ENCODE results near the gene ANKRD62. TPM values are rescaled to one million over a fixed set of nuclear protein-coding genes. Genes with fewer than 3 reads are reported as not detected.

ANKRD62 gene
- total RNA-seq, 1 donor from 2014 or later: 0.17 TPM

DNA sequence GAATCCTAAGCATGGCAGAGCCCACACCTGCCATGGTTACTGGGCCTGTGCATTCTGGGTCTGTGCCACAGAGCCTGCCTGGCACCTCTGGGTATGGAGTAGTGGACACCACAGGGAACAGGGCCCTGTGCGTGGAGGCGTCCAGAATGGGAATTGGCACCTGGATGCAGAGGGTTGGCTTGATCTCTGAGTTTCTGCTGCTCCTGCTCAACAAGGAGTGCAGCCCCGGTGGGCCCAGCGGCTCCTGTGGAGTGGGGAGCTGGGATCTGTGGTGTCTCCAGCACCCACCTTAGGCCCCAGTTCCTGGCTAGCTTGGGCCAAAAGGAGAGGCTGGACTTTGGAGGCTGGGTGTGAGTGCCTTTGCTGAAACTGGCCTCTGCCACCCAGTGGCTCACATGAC lies 7.9 kb upstream of the ANKRD62 start:
- TF ChIP-seq, protein P1, sequence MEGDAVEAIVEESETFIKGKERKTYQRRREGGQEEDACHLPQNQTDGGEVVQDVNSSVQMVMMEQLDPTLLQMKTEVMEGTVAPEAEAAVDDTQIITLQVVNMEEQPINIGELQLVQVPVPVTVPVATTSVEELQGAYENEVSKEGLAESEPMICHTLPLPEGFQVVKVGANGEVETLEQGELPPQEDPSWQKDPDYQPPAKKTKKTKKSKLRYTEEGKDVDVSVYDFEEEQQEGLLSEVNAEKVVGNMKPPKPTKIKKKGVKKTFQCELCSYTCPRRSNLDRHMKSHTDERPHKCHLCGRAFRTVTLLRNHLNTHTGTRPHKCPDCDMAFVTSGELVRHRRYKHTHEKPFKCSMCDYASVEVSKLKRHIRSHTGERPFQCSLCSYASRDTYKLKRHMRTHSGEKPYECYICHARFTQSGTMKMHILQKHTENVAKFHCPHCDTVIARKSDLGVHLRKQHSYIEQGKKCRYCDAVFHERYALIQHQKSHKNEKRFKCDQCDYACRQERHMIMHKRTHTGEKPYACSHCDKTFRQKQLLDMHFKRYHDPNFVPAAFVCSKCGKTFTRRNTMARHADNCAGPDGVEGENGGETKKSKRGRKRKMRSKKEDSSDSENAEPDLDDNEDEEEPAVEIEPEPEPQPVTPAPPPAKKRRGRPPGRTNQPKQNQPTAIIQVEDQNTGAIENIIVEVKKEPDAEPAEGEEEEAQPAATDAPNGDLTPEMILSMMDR (IDR thresholded peaks at IDR 0.05; ENCODE audit: partially characterized antibody, unreplicated experiment): no peak
- peaks cover 11% of the 10 kb centered on the region for H3K9me3 Mint-ChIP-seq (ENCODE audit: unreplicated experiment)
- H3K4me1 Mint-ChIP-seq (ENCODE audit: low read depth, unreplicated experiment): no peaks in the 10 kb centered on the region
- no peak for DNase-seq
- no peak overlapping the region for H3K4me3 Mint-ChIP-seq (ENCODE audit: unreplicated experiment)
- no peak overlapping the region for H3K27ac Mint-ChIP-seq (ENCODE audit: unreplicated experiment)
- H3K36me3 Mint-ChIP-seq (ENCODE audit: unreplicated experiment): no peaks in the 10 kb centered on the region
- peaks cover 4% of the 10 kb centered on the region for H3K27me3 Mint-ChIP-seq (ENCODE audit: unreplicated experiment)

DNA sequence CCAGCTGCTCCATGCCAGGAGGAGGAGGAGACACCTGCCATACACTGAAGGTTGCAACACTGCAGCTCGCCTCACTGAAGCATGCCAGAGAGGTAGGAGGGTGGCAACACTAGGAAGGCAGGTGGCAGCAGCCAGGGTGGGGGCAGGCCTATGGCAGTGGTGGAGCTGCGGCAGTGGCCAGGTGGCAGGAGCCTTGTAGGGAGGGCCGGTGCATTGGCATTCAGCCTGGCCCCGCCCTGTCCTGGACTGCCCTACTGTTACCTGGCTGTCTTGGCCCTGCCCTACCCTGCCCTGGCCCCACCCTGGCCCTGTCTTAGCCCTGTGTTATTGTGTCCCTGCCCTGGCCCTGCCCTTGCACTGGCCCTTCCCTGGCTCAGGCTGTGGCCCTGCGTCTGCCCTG lies 7.4 kb upstream of the ANKRD62 start:
- H3K4me3 Mint-ChIP-seq (ENCODE audit: unreplicated experiment): no peak overlapping the region
- H3K9me3 Mint-ChIP-seq (ENCODE audit: unreplicated experiment): peaks cover 12% of the 10 kb centered on the region
- H3K4me1 Mint-ChIP-seq (ENCODE audit: low read depth, unreplicated experiment): no peaks in the 10 kb centered on the region
- no peak for DNase-seq
- H3K27me3 Mint-ChIP-seq (ENCODE audit: unreplicated experiment): peaks cover 4% of the 10 kb centered on the region
- H3K27ac Mint-ChIP-seq (ENCODE audit: unreplicated experiment): no peak overlapping the region
- no peaks in the 10 kb centered on the region for H3K36me3 Mint-ChIP-seq (ENCODE audit: unreplicated experiment)
- TF ChIP-seq, protein P1 (IDR thresholded peaks at IDR 0.05; ENCODE audit: partially characterized antibody, unreplicated experiment): no peak

DNA sequence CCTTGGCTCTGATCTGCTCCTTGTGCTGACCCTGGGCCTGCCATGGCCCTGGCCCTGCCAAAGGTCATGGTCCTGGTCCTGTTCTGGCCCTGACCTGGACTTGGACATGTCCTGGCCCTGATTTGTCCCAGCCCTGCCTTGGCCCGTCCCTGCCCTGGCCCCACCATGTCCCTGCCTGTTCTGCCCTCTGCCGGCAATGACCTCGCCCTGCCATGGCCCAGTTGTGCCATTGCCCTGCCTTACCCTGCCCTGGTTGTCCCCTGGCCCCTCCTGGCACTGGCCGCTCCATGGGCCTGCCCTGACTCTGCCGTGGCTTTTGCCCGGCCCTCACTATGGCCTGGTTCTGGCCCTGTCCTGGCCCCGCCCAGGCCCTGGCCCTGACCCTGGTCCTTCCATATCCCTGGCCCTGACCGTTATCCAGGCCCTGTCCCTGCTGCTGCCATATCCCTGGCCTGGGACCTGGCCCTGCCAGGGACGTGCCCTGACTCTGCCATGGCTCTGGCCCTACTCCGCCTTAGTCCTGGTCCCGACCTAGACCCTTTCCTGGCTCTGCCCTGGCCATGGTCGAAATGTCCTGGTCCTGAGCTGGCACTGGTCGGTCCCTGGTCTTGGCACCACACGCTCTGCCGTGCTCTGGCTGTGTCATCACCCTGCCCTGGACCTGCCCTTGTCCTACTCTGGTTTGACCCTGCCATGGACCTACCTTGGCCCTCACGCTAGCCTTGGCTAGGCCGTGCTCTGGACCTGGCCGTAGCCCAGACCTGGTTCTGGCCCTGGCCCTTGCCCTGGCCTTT lies 6.8 kb upstream of the ANKRD62 start:
- Mint-ChIP-seq H3K4me1 (ENCODE audit: low read depth, unreplicated experiment) (no peaks in the 10 kb centered on the region), H3K4me3 (ENCODE audit: unreplicated experiment) (no peak overlapping the region), H3K36me3 (ENCODE audit: unreplicated experiment) (no peaks in the 10 kb centered on the region), H3K27me3 (ENCODE audit: unreplicated experiment) (peaks cover 4% of the 10 kb centered on the region), H3K9me3 (ENCODE audit: unreplicated experiment) (peaks cover 12% of the 10 kb centered on the region), H3K27ac (ENCODE audit: unreplicated experiment) (no peak overlapping the region)
- DNase-seq: no peak
- TF ChIP-seq, protein P1 (IDR thresholded peaks at IDR 0.05; ENCODE audit: partially characterized antibody, unreplicated experiment): no peak

DNA sequence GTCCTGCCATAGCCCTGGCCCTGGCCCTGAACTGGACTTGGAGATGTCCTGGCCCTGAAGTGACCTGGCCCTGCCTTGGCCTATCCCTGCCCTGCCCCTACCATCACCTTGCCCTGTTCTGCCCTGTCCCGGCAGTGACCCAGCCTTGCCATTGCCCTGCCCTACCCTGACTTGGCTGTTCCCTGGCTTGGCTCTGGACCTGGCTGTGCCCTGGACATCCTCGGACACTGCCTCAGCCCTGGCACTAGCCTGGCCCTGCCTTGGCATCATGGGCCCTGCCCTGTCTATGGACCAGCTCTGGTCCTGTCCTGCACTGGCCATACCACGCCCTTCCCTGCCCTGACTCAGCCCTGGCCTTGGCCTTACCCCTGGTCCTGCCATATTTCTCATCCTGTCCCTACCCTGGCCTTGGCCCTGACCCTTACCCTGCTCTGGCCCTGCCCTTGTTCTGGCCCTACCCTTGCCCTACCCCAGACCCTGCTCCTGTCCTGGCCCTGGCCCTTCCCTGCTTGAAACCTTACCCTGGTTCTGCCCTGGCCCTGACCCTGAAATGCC lies 6.1 kb upstream of the ANKRD62 start:
- TF ChIP-seq, protein P1 (IDR thresholded peaks at IDR 0.05; ENCODE audit: partially characterized antibody, unreplicated experiment): no peak
- H3K27ac Mint-ChIP-seq (ENCODE audit: unreplicated experiment): no peak overlapping the region
- no peaks in the 10 kb centered on the region for H3K36me3 Mint-ChIP-seq (ENCODE audit: unreplicated experiment)
- no peak for DNase-seq
- H3K4me1 Mint-ChIP-seq (ENCODE audit: low read depth, unreplicated experiment): no peaks in the 10 kb centered on the region
- peaks cover 4% of the 10 kb centered on the region for H3K27me3 Mint-ChIP-seq (ENCODE audit: unreplicated experiment)
- peaks cover 12% of the 10 kb centered on the region for H3K9me3 Mint-ChIP-seq (ENCODE audit: unreplicated experiment)
- no peak overlapping the region for H3K4me3 Mint-ChIP-seq (ENCODE audit: unreplicated experiment)

DNA sequence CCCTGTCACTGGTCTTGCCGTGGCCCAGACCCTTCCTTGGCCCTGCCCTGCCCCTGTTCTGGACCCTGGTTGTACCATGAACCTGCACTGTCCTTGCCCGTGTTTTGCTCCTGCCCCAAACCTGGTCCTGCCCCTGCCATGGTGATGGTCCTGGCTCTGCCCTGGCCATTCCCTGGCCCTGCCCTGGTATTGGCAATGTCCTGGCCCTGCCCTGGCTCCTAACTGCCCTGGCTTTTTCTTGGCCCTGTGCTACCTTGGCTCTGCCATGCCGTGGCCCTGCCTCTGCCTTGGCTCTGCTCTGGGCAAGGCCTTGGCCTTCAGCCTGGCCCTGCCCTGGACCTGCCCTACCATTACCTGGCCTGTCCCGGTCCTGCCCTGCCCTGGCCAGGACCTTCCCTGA lies 5.5 kb upstream of the ANKRD62 start:
- Mint-ChIP-seq H3K4me1 (ENCODE audit: low read depth, unreplicated experiment) (no peaks in the 10 kb centered on the region), H3K9me3 (ENCODE audit: unreplicated experiment) (peaks cover 12% of the 10 kb centered on the region), H3K27me3 (ENCODE audit: unreplicated experiment) (peaks cover 2% of the 10 kb centered on the region), H3K27ac (ENCODE audit: unreplicated experiment) (no peak overlapping the region), H3K36me3 (ENCODE audit: unreplicated experiment) (no peaks in the 10 kb centered on the region), H3K4me3 (ENCODE audit: unreplicated experiment) (no peak overlapping the region)
- no peak for DNase-seq
- TF ChIP-seq, protein P1 (IDR thresholded peaks at IDR 0.05; ENCODE audit: partially characterized antibody, unreplicated experiment): no peak
